Gastroesophageal sphincter (tissue), 3 donors: ENCODE data around the gene DNAJB8.

Source experiments
- EP300 ChIP-seq: sonication (generic); formaldehyde crosslinking; IDR thresholded peaks from one replicate; pipeline ENCODE4 v1.6.1; 2017; ENCODE audit warnings: antibody characterized with exemption, mild to moderate bottlenecking
- POLR2A ChIP-seq, 2 donors: fragments of 450-650 bp; IDR thresholded peaks; one replicate each; pipeline ENCODE4 v1.6.1; 2017; ENCODE audit warnings: antibody characterized with exemption in 2 of 2, mild to moderate bottlenecking in 2 of 2, moderate library complexity in 1 of 2
- POLR2AphosphoS5 ChIP-seq: sonication (generic); formaldehyde crosslinking; IDR thresholded peaks from one replicate; pipeline ENCODE4 v1.6.1; 2017; ENCODE audit warnings: antibody characterized with exemption
- TF ChIP-seq, protein P1 (sequence below), 4 experiments: fragments of 200-600 bp in 2 of 4; fragments of 450-650 bp in 2 of 4; sonication (generic) in 1 of 4; IDR thresholded peaks; one replicate each; pipeline ENCODE4 v1.5.1; 2017 to 2019; ENCODE audit warnings: antibody characterized with exemption in 4 of 4, mild to moderate bottlenecking in 2 of 4, moderate library complexity in 2 of 4

GRCh38 chr3:128488991-128489673 is 22.4 kb upstream of the DNAJB8 start:
- TF ChIP-seq POLR2AphosphoS5, result no peak
- TF ChIP-seq, protein P1, sequence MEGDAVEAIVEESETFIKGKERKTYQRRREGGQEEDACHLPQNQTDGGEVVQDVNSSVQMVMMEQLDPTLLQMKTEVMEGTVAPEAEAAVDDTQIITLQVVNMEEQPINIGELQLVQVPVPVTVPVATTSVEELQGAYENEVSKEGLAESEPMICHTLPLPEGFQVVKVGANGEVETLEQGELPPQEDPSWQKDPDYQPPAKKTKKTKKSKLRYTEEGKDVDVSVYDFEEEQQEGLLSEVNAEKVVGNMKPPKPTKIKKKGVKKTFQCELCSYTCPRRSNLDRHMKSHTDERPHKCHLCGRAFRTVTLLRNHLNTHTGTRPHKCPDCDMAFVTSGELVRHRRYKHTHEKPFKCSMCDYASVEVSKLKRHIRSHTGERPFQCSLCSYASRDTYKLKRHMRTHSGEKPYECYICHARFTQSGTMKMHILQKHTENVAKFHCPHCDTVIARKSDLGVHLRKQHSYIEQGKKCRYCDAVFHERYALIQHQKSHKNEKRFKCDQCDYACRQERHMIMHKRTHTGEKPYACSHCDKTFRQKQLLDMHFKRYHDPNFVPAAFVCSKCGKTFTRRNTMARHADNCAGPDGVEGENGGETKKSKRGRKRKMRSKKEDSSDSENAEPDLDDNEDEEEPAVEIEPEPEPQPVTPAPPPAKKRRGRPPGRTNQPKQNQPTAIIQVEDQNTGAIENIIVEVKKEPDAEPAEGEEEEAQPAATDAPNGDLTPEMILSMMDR (IDR thresholded peaks at IDR 0.05), result no peak
- TF ChIP-seq EP300, result no peak
- TF ChIP-seq POLR2A (IDR thresholded peaks at IDR 0.05), result peak in 1 of 2 donors; percentile 28
